ENCODE results near the gene HRH2.

The HRH2 gene

DNA sequence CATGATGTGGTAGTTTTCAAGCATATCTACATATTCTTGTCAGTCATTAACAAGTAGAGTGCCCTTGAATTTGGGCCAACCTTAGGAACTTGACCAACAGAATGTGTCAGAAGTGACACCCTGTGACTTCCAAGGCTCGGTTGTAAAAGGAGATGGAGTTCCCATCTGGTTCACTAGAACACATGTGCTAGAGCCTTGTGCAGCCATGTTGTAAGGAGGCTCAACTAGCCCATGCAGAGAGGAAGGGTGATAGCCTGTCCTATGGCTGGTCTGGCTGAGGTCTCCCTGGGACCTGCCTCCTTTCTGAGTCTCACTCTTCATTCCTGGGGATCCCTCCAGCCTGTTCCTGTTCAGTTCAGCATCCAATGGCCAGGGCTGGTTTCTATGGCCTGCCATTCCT lies 28.1 kb upstream of the HRH2 start:
- Histone ChIP-seq H3K27me3 (replicated peaks; ENCODE audit: control insufficient read depth, insufficient read depth, low read length) (no peaks in the 10 kb centered on the region; the same call in 1 of the 2 replicates), H3K4me3 (replicated peaks; ENCODE audit: low read depth, low read length) (no peak overlapping the region), H3K36me3 (ENCODE audit: control insufficient read depth, insufficient read depth, low read length) (no peaks in the 10 kb centered on the region)
- TF ChIP-seq, protein P1, sequence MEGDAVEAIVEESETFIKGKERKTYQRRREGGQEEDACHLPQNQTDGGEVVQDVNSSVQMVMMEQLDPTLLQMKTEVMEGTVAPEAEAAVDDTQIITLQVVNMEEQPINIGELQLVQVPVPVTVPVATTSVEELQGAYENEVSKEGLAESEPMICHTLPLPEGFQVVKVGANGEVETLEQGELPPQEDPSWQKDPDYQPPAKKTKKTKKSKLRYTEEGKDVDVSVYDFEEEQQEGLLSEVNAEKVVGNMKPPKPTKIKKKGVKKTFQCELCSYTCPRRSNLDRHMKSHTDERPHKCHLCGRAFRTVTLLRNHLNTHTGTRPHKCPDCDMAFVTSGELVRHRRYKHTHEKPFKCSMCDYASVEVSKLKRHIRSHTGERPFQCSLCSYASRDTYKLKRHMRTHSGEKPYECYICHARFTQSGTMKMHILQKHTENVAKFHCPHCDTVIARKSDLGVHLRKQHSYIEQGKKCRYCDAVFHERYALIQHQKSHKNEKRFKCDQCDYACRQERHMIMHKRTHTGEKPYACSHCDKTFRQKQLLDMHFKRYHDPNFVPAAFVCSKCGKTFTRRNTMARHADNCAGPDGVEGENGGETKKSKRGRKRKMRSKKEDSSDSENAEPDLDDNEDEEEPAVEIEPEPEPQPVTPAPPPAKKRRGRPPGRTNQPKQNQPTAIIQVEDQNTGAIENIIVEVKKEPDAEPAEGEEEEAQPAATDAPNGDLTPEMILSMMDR (IDR thresholded peaks at IDR 0.05; ENCODE audit: insufficient read depth, low read length, poor library complexity, severe bottlenecking) = no peak
- DNase-seq (ENCODE audit: extremely low read depth, insufficient read length) = no peak

DNA sequence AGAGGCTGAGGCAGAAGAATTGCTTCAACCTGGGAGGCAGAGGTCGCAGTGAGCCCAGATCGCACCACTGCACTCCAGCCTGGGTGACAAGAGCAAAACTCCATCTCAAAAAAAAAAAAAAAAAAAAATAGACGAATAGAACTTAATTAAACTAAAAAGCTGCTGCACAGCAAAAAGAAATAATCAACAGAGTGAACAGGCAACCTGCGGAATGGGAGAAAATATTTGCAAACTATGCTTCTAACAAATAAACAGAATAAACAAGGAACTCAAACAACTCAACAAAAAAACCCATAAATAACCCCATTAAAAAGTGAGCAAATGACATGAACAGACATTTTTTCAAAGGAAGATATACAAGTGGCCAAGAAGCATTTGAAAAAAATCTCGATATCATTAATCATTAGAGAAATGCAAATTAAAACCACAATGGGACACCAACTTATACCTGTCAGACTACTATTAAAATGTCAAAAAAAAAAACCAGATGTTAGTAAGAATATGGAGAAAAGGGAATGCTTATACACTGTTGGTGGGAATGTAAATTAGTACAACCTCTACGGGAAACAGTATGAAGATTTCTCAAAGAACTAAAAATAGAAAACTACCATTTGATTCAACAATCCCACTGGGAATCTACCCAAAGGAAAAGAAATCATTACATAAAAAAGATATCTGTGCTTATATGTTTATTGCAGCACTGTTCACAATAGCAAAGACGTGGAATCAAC lies 21.9 kb upstream of the HRH2 start:
- Histone ChIP-seq H3K27me3 (replicated peaks; ENCODE audit: control insufficient read depth, insufficient read depth, low read length) (no peaks in the 10 kb centered on the region), H3K4me3 (replicated peaks; ENCODE audit: low read depth, low read length) (no peak overlapping the region), H3K36me3 (ENCODE audit: control insufficient read depth, insufficient read depth, low read length) (no peaks in the 10 kb centered on the region)
- TF ChIP-seq, protein P1 (IDR thresholded peaks at IDR 0.05; ENCODE audit: insufficient read depth, low read length, poor library complexity, severe bottlenecking) = no peak
- no peak for DNase-seq (ENCODE audit: extremely low read depth, insufficient read length)

DNA sequence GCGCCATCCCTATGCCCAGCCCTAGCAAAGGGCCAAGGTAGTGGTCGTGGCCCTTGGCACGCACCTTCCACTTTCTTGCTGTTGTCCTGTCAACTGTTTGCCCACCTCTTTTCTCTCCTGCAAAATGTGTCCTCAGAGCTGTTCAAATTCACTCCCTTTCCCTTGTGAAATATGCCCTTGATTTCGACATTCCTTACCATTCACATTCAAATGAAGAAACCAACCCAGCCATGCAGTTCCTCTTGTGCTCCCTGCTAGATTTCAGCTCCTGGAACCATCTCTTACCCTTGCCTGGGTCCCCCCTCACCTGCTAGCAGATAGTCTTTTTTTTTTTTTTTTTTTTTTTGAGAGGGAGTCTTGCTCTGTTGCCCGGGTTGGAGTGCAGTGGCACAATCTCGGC lies 19.6 kb upstream of the HRH2 start:
- no peak for DNase-seq (ENCODE audit: extremely low read depth, insufficient read length)
- Histone ChIP-seq H3K4me3 (replicated peaks; ENCODE audit: low read depth, low read length) (no peak overlapping the region), H3K36me3 (ENCODE audit: control insufficient read depth, insufficient read depth, low read length) (no peaks in the 10 kb centered on the region), H3K27me3 (replicated peaks; ENCODE audit: control insufficient read depth, insufficient read depth, low read length) (no peaks in the 10 kb centered on the region)
- TF ChIP-seq, protein P1 (IDR thresholded peaks at IDR 0.05; ENCODE audit: insufficient read depth, low read length, poor library complexity, severe bottlenecking) = no peak

DNA sequence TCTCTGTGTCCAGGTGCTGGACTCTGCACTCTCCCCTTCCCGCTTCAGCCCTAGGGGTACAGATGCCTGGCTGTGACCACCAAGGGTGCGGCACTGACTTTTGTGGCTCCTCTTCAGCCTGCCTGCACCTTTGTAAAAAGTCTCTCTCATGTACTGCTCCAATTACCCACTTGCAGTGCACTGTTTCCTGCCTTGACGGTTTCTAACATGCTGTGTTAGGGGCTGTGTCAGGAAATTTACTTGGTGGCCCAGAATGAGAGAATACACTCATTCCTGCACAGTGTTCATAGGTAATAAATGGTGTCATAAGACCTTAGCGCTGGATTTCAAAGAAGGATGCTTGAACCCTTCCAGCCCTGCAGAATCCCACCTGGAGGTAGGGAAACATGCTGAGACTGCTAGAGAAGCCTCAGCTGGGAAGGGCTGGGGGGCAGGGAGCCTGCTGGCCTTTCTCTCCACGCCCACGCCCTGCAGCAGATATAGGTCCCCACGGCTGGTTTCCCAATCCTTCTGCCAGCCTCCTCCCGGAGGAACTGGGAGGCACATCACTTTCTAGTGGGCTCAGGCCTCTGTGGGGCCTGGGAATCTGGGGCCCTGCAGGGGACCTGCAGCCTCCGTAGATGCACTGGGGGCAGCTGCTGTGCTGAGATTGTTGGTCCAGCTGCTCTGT lies 17.6 kb upstream of the HRH2 start:
- TF ChIP-seq, protein P1 (IDR thresholded peaks at IDR 0.05; ENCODE audit: insufficient read depth, low read length, poor library complexity, severe bottlenecking) = no peak
- no peaks in the 10 kb centered on the region for H3K27me3 ChIP-seq (replicated peaks; ENCODE audit: control insufficient read depth, insufficient read depth, low read length)
- H3K36me3 ChIP-seq (ENCODE audit: control insufficient read depth, insufficient read depth, low read length) = no peaks in the 10 kb centered on the region
- no peak for DNase-seq (ENCODE audit: extremely low read depth, insufficient read length)
- H3K4me3 ChIP-seq (replicated peaks; ENCODE audit: low read depth, low read length) = no peak overlapping the region

DNA sequence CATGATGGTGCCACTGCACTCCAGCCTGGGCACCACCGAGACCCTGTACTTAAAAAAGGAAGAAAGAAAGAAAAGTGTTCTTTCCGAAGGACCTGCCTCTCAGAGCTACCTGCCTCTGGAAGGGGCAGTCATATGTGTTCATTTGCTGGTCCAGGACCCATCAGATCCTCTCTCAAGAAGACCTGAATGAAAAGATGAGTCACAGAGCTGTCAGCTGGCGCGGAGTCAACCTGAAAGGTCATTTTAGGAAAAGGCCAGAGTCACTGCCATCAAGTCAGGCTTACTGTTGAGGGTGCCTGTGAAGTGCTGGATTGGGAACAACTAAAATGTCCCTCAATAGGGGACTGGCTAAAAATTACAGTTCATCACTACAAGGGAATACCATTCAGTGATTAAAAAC lies 14.9 kb upstream of the HRH2 start:
- TF ChIP-seq, protein P1 (IDR thresholded peaks at IDR 0.05; ENCODE audit: insufficient read depth, low read length, poor library complexity, severe bottlenecking) = no peak
- Histone ChIP-seq H3K27me3 (replicated peaks; ENCODE audit: control insufficient read depth, insufficient read depth, low read length) (no peaks in the 10 kb centered on the region; the same call in 1 of the 2 replicates), H3K4me3 (replicated peaks; ENCODE audit: low read depth, low read length) (no peak overlapping the region), H3K36me3 (ENCODE audit: control insufficient read depth, insufficient read depth, low read length) (no peaks in the 10 kb centered on the region)
- DNase-seq (ENCODE audit: extremely low read depth, insufficient read length) = no peak

Measured in GM06990 (cell line).